Measurements from ENCODE around the gene AOX1. TPM values are rescaled to one million over a fixed set of nuclear protein-coding genes. Genes with fewer than 3 reads are reported as not detected.
"Not testable (repeated sequence)": the region's sequence is repeated elsewhere in the genome, so short reads cannot be mapped to it uniquely, and the experiment has no call there.

The AOX1 gene
- polyA plus RNA-seq, 2 donors, result 1.9 to 2.8 TPM

DNA sequence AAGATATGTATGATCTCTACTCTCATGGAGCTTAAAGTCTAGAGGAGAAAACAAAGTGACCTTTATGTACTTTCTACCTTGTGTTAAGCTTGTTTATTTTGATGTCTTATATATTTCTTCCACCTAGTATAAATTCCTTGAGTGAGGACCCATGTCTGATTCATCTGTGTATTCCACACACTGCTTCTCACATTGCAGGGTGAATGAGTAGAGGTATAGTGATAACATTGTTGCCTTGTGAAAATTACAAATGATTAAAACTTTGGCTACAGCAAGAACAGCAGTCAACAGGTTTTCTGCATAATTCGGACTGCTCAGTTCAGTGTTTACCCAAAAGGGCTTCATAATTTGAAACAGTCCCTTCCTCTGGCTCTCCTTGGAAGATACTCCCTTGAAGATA, 36.3 kb downstream of the AOX1 start:
- Histone ChIP-seq H3K27ac (ENCODE audit: low read depth in 2 of 2, low read length in 1 of 2) (no peak overlapping the region), H3K27me3 (ENCODE audit: control insufficient read depth in 1 of 2, insufficient read depth in 2 of 2, low read length in 2 of 2) (no peaks in the 10 kb centered on the region), H3K9me3 (ENCODE audit: control insufficient read depth in 2 of 2, insufficient read depth in 1 of 2, low read depth in 1 of 2, low read length in 1 of 2) (peaks cover 0 to 3% of the 10 kb centered on the region in 2 donors), H3K4me3 (ENCODE audit: low read depth in 1 of 2, low read length in 2 of 2) (no peak overlapping the region), H3K4me1 (ENCODE audit: control insufficient read depth in 2 of 2, insufficient read depth in 2 of 2, low read length in 1 of 2) (no peaks in the 10 kb centered on the region), H3K36me3 (ENCODE audit: control insufficient read depth in 2 of 2, insufficient read depth in 2 of 2, low read length in 1 of 2) (no peaks in the 10 kb centered on the region)
- 78 to 87% methylated on average over 1 of the region's 1 CpG for WGBS, 2 donors

DNA sequence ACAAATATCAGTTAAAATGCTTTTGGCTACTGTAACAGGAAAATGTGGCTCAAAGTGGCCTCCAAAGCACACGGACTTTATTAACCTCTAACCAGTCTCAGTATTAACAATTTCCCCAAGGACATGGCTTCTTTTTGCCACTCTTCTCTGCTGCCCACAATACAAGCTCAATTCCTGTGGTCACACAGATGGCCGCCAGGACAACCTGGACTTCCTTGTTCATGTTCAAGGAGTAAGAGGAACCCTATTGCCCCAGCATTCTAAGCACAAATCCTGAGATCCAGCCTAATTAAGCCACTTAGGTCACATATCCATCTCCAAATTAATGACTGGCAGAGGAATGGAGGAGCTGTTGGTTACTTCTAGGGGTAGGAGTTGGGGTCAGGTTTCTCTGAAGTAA, 38.2 kb downstream of the AOX1 start:
- Histone ChIP-seq H3K36me3 (ENCODE audit: control insufficient read depth in 2 of 2, insufficient read depth in 2 of 2, low read length in 1 of 2) (no peaks in the 10 kb centered on the region), H3K4me3 (ENCODE audit: low read depth in 1 of 2, low read length in 2 of 2) (no peak overlapping the region), H3K4me1 (ENCODE audit: control insufficient read depth in 2 of 2, insufficient read depth in 2 of 2, low read length in 1 of 2) (no peaks in the 10 kb centered on the region), H3K27ac (ENCODE audit: low read depth in 2 of 2, low read length in 1 of 2) (no peak overlapping the region), H3K9me3 (ENCODE audit: control insufficient read depth in 2 of 2, insufficient read depth in 1 of 2, low read depth in 1 of 2, low read length in 1 of 2) (peaks cover 0 to 3% of the 10 kb centered on the region in 2 donors), H3K27me3 (ENCODE audit: control insufficient read depth in 1 of 2, insufficient read depth in 2 of 2, low read length in 2 of 2) (no peaks in the 10 kb centered on the region)
- 84 to 87% methylated on average over 2 of the region's 2 CpGs for WGBS, 2 donors

DNA sequence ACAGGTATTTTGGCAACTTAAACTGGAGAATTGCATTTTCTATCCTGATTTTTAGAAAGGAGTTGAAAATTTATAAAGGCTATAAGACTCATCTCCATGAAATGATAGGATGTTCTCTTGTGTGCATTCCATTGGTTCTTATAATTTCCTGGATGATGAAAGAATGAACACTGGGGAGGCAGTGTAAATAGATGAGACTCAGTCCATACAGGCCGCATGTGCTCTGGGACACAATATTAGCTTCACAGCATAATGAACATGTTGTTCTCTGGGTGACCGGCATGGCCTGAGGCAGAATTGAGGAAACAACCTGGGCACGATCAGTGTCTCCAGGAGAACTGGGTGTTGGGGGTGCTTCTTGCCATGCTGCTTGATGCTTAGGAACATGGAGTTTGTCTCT, 38.8 kb downstream of the AOX1 start:
- Histone ChIP-seq H3K36me3 (ENCODE audit: control insufficient read depth in 2 of 2, insufficient read depth in 2 of 2, low read length in 1 of 2) (no peaks in the 10 kb centered on the region), H3K27me3 (ENCODE audit: control insufficient read depth in 1 of 2, insufficient read depth in 2 of 2, low read length in 2 of 2) (no peaks in the 10 kb centered on the region), H3K27ac (ENCODE audit: low read depth in 2 of 2, low read length in 1 of 2) (no peak overlapping the region), H3K4me3 (ENCODE audit: low read depth in 1 of 2, low read length in 2 of 2) (no peak overlapping the region), H3K4me1 (ENCODE audit: control insufficient read depth in 2 of 2, insufficient read depth in 2 of 2, low read length in 1 of 2) (no peaks in the 10 kb centered on the region), H3K9me3 (ENCODE audit: control insufficient read depth in 2 of 2, insufficient read depth in 1 of 2, low read depth in 1 of 2, low read length in 1 of 2) (no peaks in the 10 kb centered on the region)
- WGBS, 2 donors, result 89 to 90% methylated on average over 3 of the region's 3 CpGs

DNA sequence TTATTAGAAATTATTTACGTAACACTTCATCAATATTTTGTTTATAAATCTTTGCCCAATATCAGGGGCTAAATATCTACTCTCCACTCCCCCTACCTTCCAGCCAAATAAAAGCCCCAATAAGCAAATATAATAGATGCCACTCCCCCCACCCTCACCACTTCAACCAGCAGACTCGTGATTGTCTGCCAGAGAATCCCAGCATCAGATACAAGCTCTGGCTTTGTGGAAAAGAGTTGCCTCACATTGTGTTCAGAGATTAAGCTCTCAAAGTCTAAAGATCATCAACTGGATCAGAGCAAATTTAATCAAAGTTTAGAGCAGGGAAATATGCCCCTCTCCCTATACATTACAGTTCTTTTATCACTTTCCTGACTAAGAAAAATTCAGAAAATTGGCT, 39.5 kb downstream of the AOX1 start:
- 74 to 78% methylated on average over 2 of the region's 2 CpGs for WGBS, 2 donors
- Histone ChIP-seq H3K4me1 (ENCODE audit: control insufficient read depth in 2 of 2, insufficient read depth in 2 of 2, low read length in 1 of 2) (no peaks in the 10 kb centered on the region), H3K27me3 (ENCODE audit: control insufficient read depth in 1 of 2, insufficient read depth in 2 of 2, low read length in 2 of 2) (no peaks in the 10 kb centered on the region), H3K36me3 (ENCODE audit: control insufficient read depth in 2 of 2, insufficient read depth in 2 of 2, low read length in 1 of 2) (no peaks in the 10 kb centered on the region), H3K27ac (ENCODE audit: low read depth in 2 of 2, low read length in 1 of 2) (no peak overlapping the region), H3K4me3 (ENCODE audit: low read depth in 1 of 2, low read length in 2 of 2) (no peak overlapping the region), H3K9me3 (ENCODE audit: control insufficient read depth in 2 of 2, insufficient read depth in 1 of 2, low read depth in 1 of 2, low read length in 1 of 2) (no peaks in the 10 kb centered on the region)

DNA sequence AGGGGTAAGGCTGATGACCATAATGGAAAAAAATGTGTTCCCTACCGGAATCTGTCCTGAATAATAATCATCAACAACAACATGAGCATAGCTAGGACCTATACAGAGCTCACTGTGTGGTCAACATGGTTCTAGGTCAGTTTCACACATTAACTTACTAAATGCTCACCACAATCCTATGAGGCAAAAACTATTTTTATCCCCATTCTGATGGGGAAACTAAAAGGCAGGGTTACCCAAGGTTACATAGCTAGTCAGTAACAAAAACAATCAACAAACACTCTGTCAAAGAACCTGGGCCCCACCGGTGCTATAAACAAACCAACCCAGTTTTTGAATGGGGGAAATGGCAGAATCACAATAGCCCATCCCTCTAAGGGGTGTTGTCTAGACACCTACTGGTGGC, 40.1 kb downstream of the AOX1 start:
- no peaks in the 10 kb centered on the region for H3K4me1 ChIP-seq (ENCODE audit: control insufficient read depth in 2 of 2, insufficient read depth in 2 of 2, low read length in 1 of 2)
- no peak overlapping the region for H3K27ac ChIP-seq (ENCODE audit: low read depth in 2 of 2, low read length in 1 of 2)
- no peaks in the 10 kb centered on the region for H3K36me3 ChIP-seq (ENCODE audit: control insufficient read depth in 2 of 2, insufficient read depth in 2 of 2, low read length in 1 of 2)
- no peak overlapping the region for H3K4me3 ChIP-seq (ENCODE audit: low read depth in 1 of 2, low read length in 2 of 2)
- WGBS, 2 donors, result 65 to 72% methylated on average over 2 of the region's 2 CpGs
- H3K9me3 ChIP-seq (ENCODE audit: control insufficient read depth in 2 of 2, insufficient read depth in 1 of 2, low read depth in 1 of 2, low read length in 1 of 2), result no peaks in the 10 kb centered on the region
- H3K27me3 ChIP-seq (ENCODE audit: control insufficient read depth in 1 of 2, insufficient read depth in 2 of 2, low read length in 2 of 2), result no peaks in the 10 kb centered on the region

DNA sequence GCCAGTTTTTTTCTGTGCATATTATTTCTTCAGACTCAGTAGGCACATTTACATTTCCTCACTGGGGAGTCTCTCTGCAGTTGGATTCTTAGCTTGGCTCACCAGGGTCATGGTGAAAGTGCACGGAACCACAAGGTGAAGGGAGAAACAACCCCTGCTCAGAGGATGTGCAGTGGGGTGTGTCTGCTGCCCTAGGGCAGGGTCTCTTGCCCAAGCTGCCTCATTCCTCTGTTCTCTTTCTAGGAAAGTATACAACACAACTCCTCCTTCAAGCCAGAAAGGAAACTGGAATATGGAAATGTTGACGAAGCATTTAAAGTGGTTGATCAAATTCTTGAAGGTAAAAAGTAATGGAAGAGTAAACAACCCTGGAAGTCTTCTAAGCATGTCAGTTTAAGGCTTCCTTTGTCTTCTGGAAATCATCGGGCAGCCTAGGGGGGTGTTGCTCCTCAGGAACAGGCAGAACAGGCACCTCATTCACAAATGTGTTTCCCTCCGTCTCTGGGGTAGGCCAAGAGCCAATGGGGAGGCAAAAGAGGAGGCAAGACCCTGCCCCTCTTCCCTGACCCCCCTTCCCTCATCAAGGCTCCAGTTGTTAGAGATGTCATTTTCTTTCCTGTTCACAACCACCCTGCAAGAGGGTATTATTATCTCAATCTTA, 41.4 kb downstream of the AOX1 start:
- H3K36me3 ChIP-seq (ENCODE audit: control insufficient read depth in 2 of 2, insufficient read depth in 2 of 2, low read length in 1 of 2), result no peaks in the 10 kb centered on the region
- no peaks in the 10 kb centered on the region for H3K4me1 ChIP-seq (ENCODE audit: control insufficient read depth in 2 of 2, insufficient read depth in 2 of 2, low read length in 1 of 2)

DNA sequence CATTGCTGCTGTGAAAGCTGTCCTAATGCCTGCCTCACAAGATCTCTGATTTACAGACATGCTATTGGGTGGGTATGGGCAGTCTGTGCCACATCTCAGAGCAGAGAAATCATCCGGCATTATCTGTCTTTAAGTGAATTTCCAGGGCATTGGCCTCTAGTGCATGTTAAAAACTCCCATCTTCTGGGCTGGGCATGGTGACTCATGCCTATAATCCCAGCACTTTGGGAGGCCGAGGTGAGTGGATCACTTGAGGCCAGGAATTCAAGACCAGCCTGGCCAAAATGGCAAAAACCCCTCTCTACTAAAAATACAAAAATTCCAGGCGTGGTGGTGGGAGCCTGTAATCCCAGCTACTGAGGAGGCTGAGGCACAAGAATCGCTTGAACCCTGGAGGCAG, 42.6 kb downstream of the AOX1 start:
- not testable (repeated sequence) for H3K4me1 ChIP-seq (ENCODE audit: control insufficient read depth in 2 of 2, insufficient read depth in 2 of 2, low read length in 1 of 2); H3K36me3 ChIP-seq (ENCODE audit: control insufficient read depth in 2 of 2, insufficient read depth in 2 of 2, low read length in 1 of 2); H3K4me3 ChIP-seq (ENCODE audit: low read depth in 1 of 2, low read length in 2 of 2); H3K27ac ChIP-seq (ENCODE audit: low read depth in 2 of 2, low read length in 1 of 2); H3K27me3 ChIP-seq (ENCODE audit: control insufficient read depth in 1 of 2, insufficient read depth in 2 of 2, low read length in 2 of 2); H3K9me3 ChIP-seq (ENCODE audit: control insufficient read depth in 2 of 2, insufficient read depth in 1 of 2, low read depth in 1 of 2, low read length in 1 of 2)
- 71 to 80% methylated on average over 4 of the region's 4 CpGs for WGBS, 2 donors

More for the DNA sequence above, 41.4 kb downstream of the AOX1 start:
- Histone ChIP-seq H3K9me3 (ENCODE audit: control insufficient read depth in 2 of 2, insufficient read depth in 1 of 2, low read depth in 1 of 2, low read length in 1 of 2) (no peaks in the 10 kb centered on the region), H3K4me3 (ENCODE audit: low read depth in 1 of 2, low read length in 2 of 2) (no peak overlapping the region), H3K27me3 (ENCODE audit: control insufficient read depth in 1 of 2, insufficient read depth in 2 of 2, low read length in 2 of 2) (no peaks in the 10 kb centered on the region), H3K27ac (ENCODE audit: low read depth in 2 of 2, low read length in 1 of 2) (no peak overlapping the region)
- 64 to 84% methylated on average over 4 of the region's 4 CpGs for WGBS, 2 donors

DNA sequence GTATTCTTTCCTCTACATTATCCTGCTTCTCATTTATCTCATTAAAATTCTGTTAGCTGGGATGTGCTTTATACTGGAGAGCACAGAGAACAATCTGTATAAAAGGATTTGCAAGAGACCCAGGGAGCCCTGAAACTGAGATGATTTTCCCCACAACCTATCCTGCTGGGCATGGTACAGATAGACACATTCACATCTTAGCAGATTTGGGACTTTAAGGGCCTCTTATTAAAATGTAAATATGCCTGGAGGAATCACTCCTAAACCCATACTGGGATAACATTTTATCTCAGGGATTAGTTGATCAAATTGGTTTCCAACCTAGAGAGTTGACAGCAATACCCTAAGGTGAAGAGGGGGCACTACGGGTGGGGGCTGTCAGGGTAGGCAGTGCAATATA, 45.5 kb downstream of the AOX1 start:
- H3K27ac ChIP-seq (ENCODE audit: low read depth in 2 of 2, low read length in 1 of 2), result no peak overlapping the region
- no peaks in the 10 kb centered on the region for H3K9me3 ChIP-seq (ENCODE audit: control insufficient read depth in 2 of 2, insufficient read depth in 1 of 2, low read depth in 1 of 2, low read length in 1 of 2)
- no peak overlapping the region for H3K4me3 ChIP-seq (ENCODE audit: low read depth in 1 of 2, low read length in 2 of 2)
- no peaks in the 10 kb centered on the region for H3K27me3 ChIP-seq (ENCODE audit: control insufficient read depth in 1 of 2, insufficient read depth in 2 of 2, low read length in 2 of 2)
- no peaks in the 10 kb centered on the region for H3K36me3 ChIP-seq (ENCODE audit: control insufficient read depth in 2 of 2, insufficient read depth in 2 of 2, low read length in 1 of 2)
- H3K4me1 ChIP-seq (ENCODE audit: control insufficient read depth in 2 of 2, insufficient read depth in 2 of 2, low read length in 1 of 2), result no peaks in the 10 kb centered on the region
- WGBS, 2 donors, result 66 to 83% methylated on average over 1 of the region's 1 CpG

DNA sequence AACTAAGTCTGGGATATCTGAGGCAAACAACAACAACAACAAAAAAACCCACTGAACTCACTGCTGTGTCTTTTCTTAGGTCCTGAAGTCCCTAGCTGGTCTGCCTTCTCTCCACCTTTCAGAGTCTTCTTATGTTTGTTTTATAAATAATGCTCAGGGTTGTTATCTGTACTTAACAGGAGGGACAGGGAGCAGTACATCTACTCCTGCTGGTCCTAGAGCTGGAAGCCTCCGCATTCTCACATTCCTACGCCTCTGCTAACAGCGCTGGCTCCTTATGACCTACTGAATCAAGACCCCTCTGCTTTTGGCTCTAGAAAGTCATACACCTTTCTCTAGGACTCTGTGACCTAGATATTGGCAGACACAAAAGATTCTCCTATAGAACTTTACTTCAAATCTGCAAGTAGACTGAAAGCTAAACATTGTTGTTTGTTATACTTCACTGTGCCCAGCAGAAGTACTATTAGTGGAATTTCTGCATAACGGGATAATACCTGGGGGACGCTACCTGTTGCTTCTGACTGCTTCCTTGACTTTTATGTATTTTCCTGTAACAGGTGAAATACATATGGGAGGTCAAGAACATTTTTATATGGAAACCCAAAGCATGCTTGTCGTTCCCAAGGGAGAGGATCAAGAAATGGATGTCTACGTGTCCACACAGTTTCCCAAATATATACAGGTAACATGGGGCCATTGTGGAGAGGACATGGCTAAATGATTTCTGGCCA, 48.6 kb downstream of the AOX1 start:
- H3K27ac ChIP-seq (ENCODE audit: low read depth in 2 of 2, low read length in 1 of 2), result no peak overlapping the region
- no peaks in the 10 kb centered on the region for H3K27me3 ChIP-seq (ENCODE audit: control insufficient read depth in 1 of 2, insufficient read depth in 2 of 2, low read length in 2 of 2)
- H3K9me3 ChIP-seq (ENCODE audit: control insufficient read depth in 2 of 2, insufficient read depth in 1 of 2, low read depth in 1 of 2, low read length in 1 of 2), result no peaks in the 10 kb centered on the region
- no peaks in the 10 kb centered on the region for H3K4me1 ChIP-seq (ENCODE audit: control insufficient read depth in 2 of 2, insufficient read depth in 2 of 2, low read length in 1 of 2)
- H3K36me3 ChIP-seq (ENCODE audit: control insufficient read depth in 2 of 2, insufficient read depth in 2 of 2, low read length in 1 of 2), result peaks cover 0 to 3% of the 10 kb centered on the region in 2 donors
- WGBS, 2 donors, result 94% methylated on average over 7 of the region's 7 CpGs
- no peak overlapping the region for H3K4me3 ChIP-seq (ENCODE audit: low read depth in 1 of 2, low read length in 2 of 2)

DNA sequence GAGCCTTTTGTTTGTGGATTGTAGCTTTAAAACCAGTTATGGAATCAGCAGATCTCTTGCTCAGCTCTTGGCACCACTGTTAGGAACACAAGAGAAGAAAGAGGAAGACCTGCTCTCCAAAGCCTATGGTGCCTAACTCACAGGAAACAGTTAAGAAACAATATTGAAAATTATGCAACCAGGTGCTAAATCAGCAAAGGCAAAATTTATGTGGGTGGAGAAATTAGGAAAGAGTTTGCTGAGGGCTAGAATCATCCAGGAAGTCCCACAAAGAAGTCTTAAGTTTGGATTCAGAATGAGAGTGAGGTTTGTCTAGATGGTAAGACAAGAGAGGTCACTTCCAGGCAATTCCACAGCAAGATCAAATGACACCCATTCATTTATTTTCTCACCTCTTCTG, 49.4 kb downstream of the AOX1 start:
- H3K27ac ChIP-seq (ENCODE audit: low read depth in 2 of 2, low read length in 1 of 2), result no peak overlapping the region
- no peak overlapping the region for H3K4me3 ChIP-seq (ENCODE audit: low read depth in 1 of 2, low read length in 2 of 2)
- no peaks in the 10 kb centered on the region for H3K27me3 ChIP-seq (ENCODE audit: control insufficient read depth in 1 of 2, insufficient read depth in 2 of 2, low read length in 2 of 2)
- H3K4me1 ChIP-seq (ENCODE audit: control insufficient read depth in 2 of 2, insufficient read depth in 2 of 2, low read length in 1 of 2), result no peaks in the 10 kb centered on the region
- peaks cover 0 to 3% of the 10 kb centered on the region in 2 donors for H3K36me3 ChIP-seq (ENCODE audit: control insufficient read depth in 2 of 2, insufficient read depth in 2 of 2, low read length in 1 of 2)
- no peaks in the 10 kb centered on the region for H3K9me3 ChIP-seq (ENCODE audit: control insufficient read depth in 2 of 2, insufficient read depth in 1 of 2, low read depth in 1 of 2, low read length in 1 of 2)

Measured in esophagus (tissue), 2 donors.